Measurements from ENCODE around the gene SPTSSA.
"Not testable (repeated sequence)": the region's sequence is repeated elsewhere in the genome, so short reads cannot be mapped to it uniquely, and the experiment has no call there.

DNA sequence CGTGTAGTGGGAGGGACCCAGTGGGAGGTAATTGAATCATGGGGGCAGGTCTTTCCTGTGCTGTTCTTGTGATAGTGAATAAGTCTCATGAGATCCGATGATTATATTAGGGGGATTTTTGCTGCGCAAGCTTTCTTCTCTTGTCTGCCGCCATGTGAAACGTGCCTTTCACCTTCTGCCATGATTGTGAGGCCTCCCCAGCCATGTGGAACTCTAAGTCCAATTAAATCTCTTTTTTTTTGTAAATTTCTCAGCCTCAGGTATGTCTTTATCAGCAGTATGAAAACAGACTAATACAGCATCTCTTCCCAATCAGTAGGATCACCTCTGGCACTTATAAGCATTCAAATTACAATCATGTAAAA, 34.0 kb downstream of the SPTSSA start:
- TF ChIP-seq, protein P1, sequence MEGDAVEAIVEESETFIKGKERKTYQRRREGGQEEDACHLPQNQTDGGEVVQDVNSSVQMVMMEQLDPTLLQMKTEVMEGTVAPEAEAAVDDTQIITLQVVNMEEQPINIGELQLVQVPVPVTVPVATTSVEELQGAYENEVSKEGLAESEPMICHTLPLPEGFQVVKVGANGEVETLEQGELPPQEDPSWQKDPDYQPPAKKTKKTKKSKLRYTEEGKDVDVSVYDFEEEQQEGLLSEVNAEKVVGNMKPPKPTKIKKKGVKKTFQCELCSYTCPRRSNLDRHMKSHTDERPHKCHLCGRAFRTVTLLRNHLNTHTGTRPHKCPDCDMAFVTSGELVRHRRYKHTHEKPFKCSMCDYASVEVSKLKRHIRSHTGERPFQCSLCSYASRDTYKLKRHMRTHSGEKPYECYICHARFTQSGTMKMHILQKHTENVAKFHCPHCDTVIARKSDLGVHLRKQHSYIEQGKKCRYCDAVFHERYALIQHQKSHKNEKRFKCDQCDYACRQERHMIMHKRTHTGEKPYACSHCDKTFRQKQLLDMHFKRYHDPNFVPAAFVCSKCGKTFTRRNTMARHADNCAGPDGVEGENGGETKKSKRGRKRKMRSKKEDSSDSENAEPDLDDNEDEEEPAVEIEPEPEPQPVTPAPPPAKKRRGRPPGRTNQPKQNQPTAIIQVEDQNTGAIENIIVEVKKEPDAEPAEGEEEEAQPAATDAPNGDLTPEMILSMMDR (IDR thresholded peaks at IDR 0.05) = not testable (repeated sequence)
- not testable (repeated sequence) for TF ChIP-seq POLR2AphosphoS5, POLR2A (IDR thresholded peaks at IDR 0.05)
